HG03103 (cell line): ENCODE data around the gene IL17F.
A peak's percentile ranks its signal among the peaks of the same experiment; 100 is the strongest.

Experiments used
- ATAC-seq: cut with Tn5 transposase; IDR thresholded peaks from one replicate; pipeline ENCODE4 v1.9.1; 2021; ENCODE audit warnings: low read depth; ENCODE audit not compliant: unreplicated experiment

Gene IL17F

DNA sequence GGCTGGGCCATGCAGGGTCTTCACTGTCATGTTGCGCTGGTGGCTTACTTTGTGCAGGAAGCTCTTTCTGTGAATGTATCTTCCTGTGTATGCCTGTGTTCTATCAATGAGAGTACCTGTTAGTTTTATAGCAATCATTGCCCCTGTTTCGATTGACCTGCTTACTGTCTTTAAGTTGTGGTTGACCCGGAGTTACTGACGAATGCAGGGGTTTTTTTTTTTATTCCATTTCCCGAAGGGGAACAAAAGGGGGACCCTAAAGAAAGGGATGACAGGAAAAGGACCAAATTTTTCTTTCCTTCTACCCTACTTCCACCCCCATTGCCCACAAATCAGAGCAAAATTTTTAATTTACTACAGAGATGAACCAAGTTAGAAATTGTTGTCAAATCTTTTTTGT is at the start of gene IL17F:
TSS of gene IL17F (minus strand) at position 101 of the 400 bp plus-strand sequence. CDS start at position 30, 71 bp downstream.
- no peak for ATAC-seq

- ATAC-seq, result no peak
Observed at GRCh38 chr6:52293067-52293466, 48.8 kb upstream of the IL17F start.

GRCh38 chr6:52288841-52289240 is 44.5 kb upstream of the IL17F start:
- no peak for ATAC-seq

- ATAC-seq, result no peak
Observed at GRCh38 chr6:52288216-52288615, 43.9 kb upstream of the IL17F start.

DNA sequence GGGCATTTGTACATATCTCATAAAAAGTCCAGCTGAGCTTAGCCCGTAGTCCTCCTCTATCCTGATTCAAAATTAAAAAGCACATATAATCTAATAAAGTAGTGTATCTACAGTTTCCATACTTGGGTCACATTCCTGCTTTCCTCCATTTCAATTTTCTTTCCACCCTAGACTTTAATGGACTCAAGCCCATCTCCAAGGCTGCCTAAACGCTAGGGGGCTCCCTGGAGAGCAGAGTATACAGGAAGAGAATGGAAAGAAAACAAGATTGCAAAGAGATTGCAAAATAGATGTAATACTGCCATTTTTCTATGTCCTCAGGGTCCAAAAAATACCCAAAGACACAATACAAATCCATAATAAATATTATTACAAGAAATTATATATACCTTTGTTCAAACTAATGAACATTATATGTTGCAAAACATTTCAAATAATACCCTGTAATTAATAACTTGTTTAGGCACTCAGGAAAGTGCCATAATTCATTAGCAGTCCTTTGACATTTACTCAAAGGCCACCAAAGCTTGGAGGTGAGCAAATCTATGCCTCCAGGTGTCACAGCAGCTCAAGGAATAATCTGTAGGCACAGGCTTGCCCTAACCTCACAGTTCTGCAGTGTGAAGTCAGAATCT is 42.6 kb upstream of the IL17F start:
- no peak for ATAC-seq

- ATAC-seq, result no peak
Observed at GRCh38 chr6:52285177-52286068, 41.1 kb upstream of the IL17F start.

DNA sequence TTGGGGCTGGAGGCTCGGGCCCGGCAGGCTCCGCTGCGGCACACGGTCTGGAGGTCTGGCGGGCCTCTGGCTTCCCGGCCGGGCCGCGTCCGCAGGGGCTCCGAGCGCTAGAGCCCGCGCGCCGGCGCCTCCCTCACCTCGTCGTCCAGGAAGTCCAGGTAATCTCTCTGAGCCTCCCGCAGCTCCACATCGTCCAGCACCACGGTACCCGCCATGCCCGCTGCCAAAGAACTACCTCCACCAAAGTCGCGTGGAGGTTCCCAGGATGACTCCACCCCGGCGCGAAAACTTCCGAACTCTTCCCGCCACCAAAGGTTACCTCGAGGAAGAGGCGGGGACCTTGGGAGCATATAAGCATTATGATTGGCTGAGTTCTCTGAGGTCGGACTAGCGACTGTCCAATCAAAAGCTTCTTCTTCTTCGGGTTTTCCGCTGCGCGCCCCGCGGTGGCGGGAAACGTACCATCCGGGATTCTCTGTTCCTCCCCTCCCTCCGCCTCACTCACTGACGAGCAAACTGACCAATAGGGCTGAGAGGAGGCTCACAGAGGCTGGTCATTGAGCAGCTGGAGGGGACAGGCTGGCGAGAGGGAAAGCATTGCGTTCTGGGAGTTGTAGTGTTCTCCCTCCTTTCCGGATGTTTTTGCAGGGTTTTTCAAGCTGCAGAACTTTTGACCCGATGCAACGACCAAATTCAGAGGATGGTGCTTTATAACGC is 40.3 kb upstream of the IL17F start, which contains the start of gene MCM3:
TSS of gene MCM3 (minus strand) at position 283 of the 717 bp plus-strand sequence. CDS start at position 215, 68 bp downstream.
- ATAC-seq, result peak; percentile 95

- peak; percentile 2 for ATAC-seq
Observed at GRCh38 chr6:52284131-52284459, 39.8 kb upstream of the IL17F start.

DNA sequence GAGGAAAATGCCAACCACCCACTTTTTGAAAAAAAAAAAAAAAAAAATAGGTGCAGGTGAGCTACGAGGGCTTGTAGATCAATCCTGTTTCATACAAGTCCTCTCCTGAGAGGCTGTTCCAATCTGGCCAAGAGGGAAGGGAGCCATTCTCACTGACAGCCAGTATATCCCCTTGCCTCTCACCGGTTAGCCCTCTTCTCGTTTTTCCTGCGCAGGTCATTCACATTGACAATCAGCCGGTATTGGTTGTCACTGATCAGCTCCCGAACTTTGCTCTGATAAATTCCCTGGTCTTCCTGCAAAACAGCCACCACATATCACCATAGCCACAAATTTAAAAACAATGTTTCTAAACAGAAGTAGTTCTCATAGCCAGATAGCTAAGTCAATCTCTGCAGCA is 38.8 kb upstream of the IL17F start:
- no peak for ATAC-seq

GRCh38 chr6:52276130-52276529 is 31.8 kb upstream of the IL17F start:
- no peak for ATAC-seq

DNA sequence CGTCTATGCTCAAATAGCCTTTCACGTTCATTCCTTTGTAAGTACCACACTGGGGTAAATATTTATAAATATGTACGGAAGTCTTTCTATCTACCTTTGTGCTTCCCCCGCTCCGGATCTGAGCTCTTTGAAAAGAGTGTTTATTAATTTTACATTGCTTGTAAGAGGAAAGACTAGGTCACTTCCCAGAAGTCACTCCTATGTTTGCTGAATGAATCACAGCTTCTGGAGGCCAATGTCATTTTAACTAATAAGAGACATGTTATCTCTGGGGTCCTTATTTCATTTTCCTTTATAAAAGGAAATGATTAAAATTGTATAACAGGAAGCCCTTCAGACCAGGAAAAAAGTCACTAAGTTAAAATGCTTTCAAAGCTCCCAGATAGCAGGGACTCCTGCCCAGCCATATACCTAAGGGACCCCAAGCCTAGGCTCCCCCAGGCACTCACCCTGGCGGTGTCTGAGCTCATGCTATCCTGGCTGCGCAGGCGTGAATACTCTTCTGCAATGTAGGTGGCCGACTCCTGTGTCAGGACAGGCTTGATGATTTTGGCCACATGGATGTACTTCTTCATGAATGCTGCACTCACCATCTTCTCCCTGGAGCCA is 27.7 kb upstream of the IL17F start:
- no peak for ATAC-seq

DNA sequence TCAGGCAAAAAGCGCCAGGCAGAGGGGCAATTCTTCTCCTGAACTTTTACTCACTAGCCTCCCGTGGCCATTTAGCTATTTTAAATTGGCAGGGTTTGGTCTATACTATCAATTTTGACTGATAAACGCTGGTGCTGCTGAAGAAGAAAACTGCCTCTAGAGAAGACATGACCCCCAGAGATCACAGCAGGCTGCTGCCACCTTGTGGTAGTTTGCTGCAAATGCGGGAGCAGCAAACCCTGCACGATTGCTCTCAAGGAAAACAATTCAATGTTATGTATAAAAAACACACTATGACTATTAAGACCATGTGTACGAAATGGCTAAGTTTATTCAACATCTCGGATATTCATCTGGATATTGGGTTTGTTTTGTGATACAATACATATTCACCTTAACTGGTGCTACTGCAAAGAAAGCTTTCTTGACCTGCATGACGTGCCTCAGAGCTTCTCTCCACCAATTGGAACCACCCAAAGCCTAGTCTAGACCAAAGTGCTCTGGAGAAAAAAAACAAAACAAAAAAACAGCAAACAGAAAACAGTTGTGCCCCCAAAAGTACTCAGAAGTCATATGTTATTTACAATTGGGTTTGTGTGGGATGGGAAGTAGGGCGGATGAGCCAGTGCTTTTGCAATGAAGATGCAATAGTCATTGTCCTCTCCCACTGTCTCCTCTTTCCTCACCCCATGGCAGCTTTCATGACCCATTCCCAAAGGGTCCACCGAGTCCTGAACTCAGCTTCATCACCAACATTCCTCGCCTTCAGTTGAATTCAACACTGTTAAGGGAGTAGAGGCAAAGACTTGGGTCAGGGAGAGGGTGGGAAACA is 19.6 kb upstream of the IL17F start:
- ATAC-seq, result peak; percentile 66

DNA sequence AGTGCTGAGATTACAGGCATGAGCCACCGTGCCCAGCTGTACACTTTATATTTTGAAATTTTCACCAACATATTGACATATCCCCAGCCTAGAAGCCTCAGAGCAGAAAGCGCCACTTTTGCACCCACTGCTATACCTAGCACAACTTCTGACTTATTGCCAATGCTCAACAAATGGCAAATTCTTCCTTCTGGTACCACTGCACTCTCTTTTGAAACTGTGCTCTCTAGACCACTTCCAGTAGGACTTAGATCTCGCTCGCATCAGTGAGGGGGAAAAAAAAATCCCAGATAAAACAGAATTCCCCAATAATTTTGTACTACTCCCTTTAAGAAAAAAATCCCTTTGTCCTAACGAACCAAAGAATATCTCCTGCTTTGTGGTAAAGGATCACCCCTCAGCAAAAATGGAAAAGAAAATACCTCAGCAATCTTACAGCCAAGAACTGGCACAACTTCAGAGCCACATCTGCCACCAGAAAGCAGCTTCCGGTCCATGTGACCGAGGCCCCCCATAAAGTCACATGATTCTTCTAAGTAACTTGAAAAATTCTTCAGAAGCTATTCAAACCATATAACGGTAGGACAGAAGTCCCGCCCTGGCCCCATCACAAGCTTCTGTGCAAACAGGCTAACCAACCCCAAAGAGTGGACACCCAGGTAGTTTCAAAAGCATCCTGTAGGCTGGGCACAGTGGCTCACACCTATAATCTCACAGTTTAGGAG is 18.5 kb upstream of the IL17F start:
- no peak for ATAC-seq

- no peak for ATAC-seq
Observed at GRCh38 chr6:52261229-52261628, 16.9 kb upstream of the IL17F start.

DNA sequence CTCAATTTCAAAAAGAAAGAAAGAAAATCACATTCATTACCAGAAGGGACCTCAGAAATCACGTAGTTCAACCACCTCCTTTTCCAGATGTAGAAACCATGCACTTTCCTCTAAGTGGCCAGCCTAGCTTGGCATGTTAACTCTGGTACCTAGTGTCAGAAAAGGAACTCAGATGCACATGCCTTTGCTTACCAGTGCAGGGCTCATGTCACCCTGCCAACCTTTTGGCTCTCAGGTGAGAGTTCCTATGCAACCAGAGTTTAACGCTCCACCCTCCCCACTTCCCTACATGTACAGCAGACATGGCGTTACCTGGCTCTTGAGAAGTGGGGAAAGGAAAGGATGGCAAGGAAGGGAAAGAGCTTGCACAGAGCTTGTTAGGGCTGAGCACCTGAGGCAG is 16.3 kb upstream of the IL17F start:
- ATAC-seq, result no peak

- ATAC-seq, result no peak
Observed at GRCh38 chr6:52255434-52255833, 11.1 kb upstream of the IL17F start.

DNA sequence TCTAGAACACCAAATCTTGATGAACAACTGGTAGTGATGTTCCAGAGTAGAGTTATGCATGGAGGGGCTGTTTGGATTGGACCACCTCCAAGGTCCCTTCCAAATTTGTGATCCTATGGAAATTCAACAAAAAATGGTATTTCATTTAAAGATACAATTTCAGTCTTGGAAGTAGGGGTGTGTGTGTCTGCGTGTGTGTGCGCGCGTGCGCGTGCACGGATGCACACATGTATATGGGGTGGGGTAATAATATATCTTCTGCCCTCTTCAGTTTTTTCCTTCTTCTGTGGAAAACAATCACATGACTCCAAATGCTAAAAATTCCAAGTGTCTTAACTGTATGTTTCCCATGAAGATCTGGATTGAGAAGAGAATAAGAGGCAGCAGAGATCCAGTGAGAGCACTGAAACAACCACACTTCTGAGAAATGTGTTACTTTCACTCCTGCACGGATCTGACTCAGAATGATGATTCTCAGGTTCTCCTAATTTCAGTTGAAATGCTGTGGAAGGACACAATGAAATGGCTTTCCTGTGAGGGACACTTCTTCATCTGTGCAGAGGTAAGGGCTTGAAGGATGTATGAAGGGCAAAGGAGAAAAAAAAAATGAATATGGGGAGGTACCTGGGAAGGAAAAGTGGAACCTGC is 10.6 kb upstream of the IL17F start:
- ATAC-seq, result no peak

- no peak for ATAC-seq
Observed at GRCh38 chr6:52253494-52253893, 9.2 kb upstream of the IL17F start.

DNA sequence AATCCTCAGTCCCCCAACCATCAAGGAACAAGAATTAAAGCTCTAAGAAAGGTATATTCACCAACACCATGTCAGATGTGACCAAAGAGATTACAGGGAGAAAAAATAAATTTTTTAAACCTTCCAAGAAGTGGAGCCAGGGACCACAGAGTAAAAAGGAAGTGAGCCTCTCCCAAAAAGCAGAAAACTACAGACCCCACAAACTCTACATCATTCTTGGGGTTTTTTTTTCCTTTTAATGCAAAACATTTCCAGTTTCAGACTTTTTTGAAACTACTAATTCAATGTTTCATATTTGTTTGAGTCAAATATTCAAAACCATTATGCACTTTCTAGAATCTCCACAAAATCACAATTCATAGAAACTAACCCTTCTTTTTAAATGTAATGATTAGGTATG is 6.8 kb upstream of the IL17F start:
- ATAC-seq, result no peak
